Testis (tissue), 3 donors: ENCODE data around the gene ATP1B3. TPM values are rescaled to one million over a fixed set of nuclear protein-coding genes. Genes with fewer than 3 reads are reported as not detected.
"Not testable (repeated sequence)": the region's sequence is repeated elsewhere in the genome, so short reads cannot be mapped to it uniquely, and the experiment has no call there.

ENCODE experiments used
- DNase-seq: peaks from one replicate; pipeline ENCODE4 v3.0.0-alpha.2; 2019
- H3K27ac ChIP-seq, 2 donors: fragments of 200-600 bp; sonication (generic); one replicate each; pipeline ENCODE4 v1.5.1; 2019
- H3K27me3 ChIP-seq: fragments of 200-600 bp; sonication (generic); one replicate; pipeline ENCODE4 v1.5.1; 2019
- H3K36me3 ChIP-seq: fragments of 200-600 bp; sonication (generic); one replicate; pipeline ENCODE4 v1.5.1; 2017; ENCODE audit warnings: low read depth; ENCODE audit errors: missing control alignments
- H3K4me1 ChIP-seq: fragments of 200-600 bp; sonication (generic); one replicate; pipeline ENCODE4 v1.5.1; 2019
- H3K4me3 ChIP-seq, 2 donors: fragments of 200-600 bp; sonication (generic); one replicate each; pipeline ENCODE4 v1.5.1; 2017 to 2019
- H3K9me3 ChIP-seq: fragments of 200-600 bp; sonication (generic); one replicate; pipeline ENCODE4 v1.5.1; 2017
- CTCF ChIP-seq, 3 experiments: fragments of 450-650 bp in 2 of 3; fragments of 200-600 bp in 1 of 3; sonication (generic) in 1 of 3; IDR thresholded peaks; one replicate each; pipeline ENCODE4 v1.5.1; 2016 to 2019; ENCODE audit warnings: antibody characterized with exemption in 3 of 3, mild to moderate bottlenecking in 2 of 3, moderate library complexity in 1 of 3
- POLR2A ChIP-seq: fragments of 450-650 bp; IDR thresholded peaks from one replicate; pipeline ENCODE4 v1.6.1; 2017; ENCODE audit warnings: antibody characterized with exemption, mild to moderate bottlenecking, moderate library complexity
- WGBS, 2 donors: methylation state at CpG; one replicate each; pipeline ENCODE4 v1.1.5; 2018; 5-methylcytosine and 5-hydroxymethylcytosine counted together
- intact Hi-C: fragments of 100-400 bp; cut with DNase I; formaldehyde crosslinking; loops from one replicate; pipeline ENCODE4 v1.15.1; 2023; ENCODE audit warnings: low total_unique reads
- polyA plus RNA-seq: library from polyadenylated mRNA; stranded (reverse); fragments of 350-450 nt; fragmentation: Illumina TruSeq; extraction: RNeasy Lipid Tissue Mini Kit (QIAGEN cat#74804); gene quantifications from one replicate; pipeline ENCODE4 v1.2.3, GENCODE V29; 2014; ENCODE audit warnings: low read depth, low replicate concordance; ENCODE audit not compliant: insufficient read depth
- total RNA-seq, 2 donors: library from RNA; depleted of rRNA; stranded (reverse); fragments of >200 nt; gene quantifications; one replicate each; pipeline ENCODE4 v1.2.3, GENCODE V29; 2016

The ATP1B3 gene
- total and polyA plus RNA-seq, 3 donors from 2014 or later = 47.1 to 147 (median 79.5) TPM

GRCh38 chr3:141844108-141844507 is 32.3 kb upstream of the ATP1B3 start:
- H3K36me3 ChIP-seq = no peaks in the 10 kb centered on the region

GRCh38 chr3:141844812-141845211 is 31.6 kb upstream of the ATP1B3 start:
- DNase-seq = no peak
- WGBS, 2 donors = 96 to 97% methylated on average over 2 of the region's 2 CpGs
- H3K4me3 ChIP-seq = no peak overlapping the region

More at GRCh38 chr3:141844108-141844507, 32.3 kb upstream of the ATP1B3 start:
- no peak for TF ChIP-seq CTCF (IDR thresholded peaks at IDR 0.05)
- no peak for TF ChIP-seq POLR2A
- intact Hi-C loops = no loop called here
- H3K27me3 ChIP-seq = no peaks in the 10 kb centered on the region
- H3K27ac ChIP-seq = no peak overlapping the region
- H3K4me3 ChIP-seq = no peak overlapping the region
- WGBS, 2 donors = 83 to 95% methylated on average over 1 of the region's 1 CpG
- no peak for DNase-seq
- H3K4me1 ChIP-seq = peaks cover 13% of the 10 kb centered on the region
- H3K9me3 ChIP-seq = no peaks in the 10 kb centered on the region

GRCh38 chr3:141845407-141846049 is 30.9 kb upstream of the ATP1B3 start:
- DNase-seq = peak; percentile 33
- H3K27ac ChIP-seq = no peak overlapping the region
- intact Hi-C loops = no loop called here

More at GRCh38 chr3:141844812-141845211, 31.6 kb upstream of the ATP1B3 start:
- intact Hi-C loops = no loop called here
- Histone ChIP-seq H3K27ac (no peak overlapping the region), H3K27me3 (no peaks in the 10 kb centered on the region), H3K36me3 (no peaks in the 10 kb centered on the region), H3K9me3 (no peaks in the 10 kb centered on the region), H3K4me1 (peaks cover 14% of the 10 kb centered on the region)
- no peak for TF ChIP-seq CTCF (IDR thresholded peaks at IDR 0.05)
- no peak for TF ChIP-seq POLR2A

DNA sequence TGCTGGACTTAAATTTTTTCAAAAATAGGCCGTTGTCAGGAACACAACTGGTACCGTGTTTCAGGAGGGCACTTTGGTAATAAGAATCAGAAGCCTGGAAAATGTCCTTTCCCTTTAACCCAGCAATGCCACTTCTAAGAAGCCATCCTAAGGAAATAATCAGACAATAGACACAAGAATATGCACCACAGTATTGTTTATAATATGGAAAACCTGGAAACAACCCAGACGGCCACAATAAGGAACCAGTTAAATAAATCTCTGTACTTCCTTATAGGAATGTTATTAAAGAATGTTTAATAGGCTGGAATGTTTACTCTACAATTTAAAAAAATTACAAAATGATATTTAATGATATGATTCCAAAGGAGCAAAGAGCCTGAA is 30.4 kb upstream of the ATP1B3 start:
- Histone ChIP-seq H3K4me1 (peaks cover 14% of the 10 kb centered on the region), H3K36me3 (no peaks in the 10 kb centered on the region), H3K4me3 (no peak overlapping the region), H3K27me3 (no peaks in the 10 kb centered on the region), H3K9me3 (no peaks in the 10 kb centered on the region), H3K27ac (no peak overlapping the region)
- 42% methylated on average over 3 of the region's 3 CpGs for WGBS, 2 donors
- DNase-seq = no peak
- intact Hi-C loops = no loop called here
- TF ChIP-seq CTCF (IDR thresholded peaks at IDR 0.05) (no peak), POLR2A (no peak)

More at GRCh38 chr3:141845407-141846049, 30.9 kb upstream of the ATP1B3 start:
- Histone ChIP-seq H3K9me3 (no peaks in the 10 kb centered on the region), H3K4me1 (peaks cover 14% of the 10 kb centered on the region), H3K27me3 (no peaks in the 10 kb centered on the region), H3K36me3 (no peaks in the 10 kb centered on the region), H3K4me3 (no peak overlapping the region)
- TF ChIP-seq POLR2A (no peak), CTCF (IDR thresholded peaks at IDR 0.05) (no peak)
- WGBS, 2 donors = 81 to 84% methylated on average over 5 of the region's 5 CpGs

GRCh38 chr3:141848159-141848748 is 28.2 kb upstream of the ATP1B3 start:
- H3K36me3 ChIP-seq, H3K27me3 ChIP-seq, H3K9me3 ChIP-seq, H3K27ac ChIP-seq, H3K4me3 ChIP-seq, intact Hi-C loops, DNase-seq: not testable (repeated sequence)
- WGBS, 2 donors = 86 to 92% methylated on average over 5 of the region's 5 CpGs
- H3K4me1 ChIP-seq = peaks cover 14% of the 10 kb centered on the region
